Measurements from ENCODE around the gene KBTBD13. TPM values are rescaled to one million over a fixed set of nuclear protein-coding genes. Genes with fewer than 3 reads are reported as not detected.

KBTBD13 gene
- total RNA-seq: not detected
- polyA plus RNA-seq: not detected
- long read RNA-seq, donor 1: 0 reads
- long read RNA-seq, donor 2, partial matches to known transcripts: 0 of 1 reads
- long read RNA-seq, donor 2, other reads (novel, unspliced or antisense): 0 of 1 reads

DNA sequence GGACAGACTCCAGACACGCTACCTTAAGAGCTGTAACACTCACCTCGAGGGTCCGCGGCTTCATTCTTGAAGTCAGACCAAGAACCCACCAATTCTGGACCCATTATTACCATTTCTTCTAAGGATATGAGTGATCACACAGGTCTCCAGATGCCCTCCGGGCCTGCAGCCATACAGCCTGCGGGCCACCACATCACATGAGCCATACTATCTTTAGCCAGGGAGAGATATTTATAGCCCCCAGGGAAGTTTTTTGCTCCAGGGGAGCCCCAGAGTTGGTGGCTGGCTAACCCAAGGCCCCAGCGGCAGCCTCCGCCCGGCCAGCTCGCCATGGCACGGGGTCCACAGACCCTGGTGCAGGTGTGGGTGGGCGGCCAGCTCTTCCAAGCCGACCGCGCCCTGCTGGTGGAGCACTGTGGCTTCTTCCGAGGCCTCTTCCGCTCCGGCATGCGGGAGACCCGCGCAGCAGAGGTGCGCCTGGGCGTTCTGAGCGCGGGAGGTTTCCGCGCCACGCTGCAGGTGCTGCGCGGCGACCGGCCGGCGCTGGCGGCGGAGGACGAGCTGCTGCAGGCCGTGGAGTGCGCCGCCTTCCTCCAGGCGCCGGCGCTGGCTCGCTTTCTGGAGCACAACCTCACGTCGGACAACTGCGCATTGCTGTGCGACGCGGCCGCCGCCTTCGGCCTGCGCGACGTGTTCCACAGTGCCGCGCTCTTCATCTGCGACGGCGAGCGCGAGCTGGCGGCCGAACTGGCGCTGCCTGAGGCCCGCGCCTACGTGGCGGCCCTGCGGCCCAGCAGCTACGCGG lies at the start of gene KBTBD13:
TSS of gene KBTBD13 (plus strand) at position 261 of the 805 bp plus-strand sequence. CDS start at position 331, 70 bp downstream.
- H3K27ac ChIP-seq: no peak within 1 kb of the TSS
- WGBS, 5 donors: 80 to 90% (median 86%) methylated on average over 51 to 73 of the region's 73 CpGs
- DNase-seq: no peak
- H3K9me3 ChIP-seq: no peaks in the 10 kb centered on the region
- peak within 1 kb of the TSS in 1 of 8 donors; percentile 38 for H3K4me3 ChIP-seq
- TF ChIP-seq POLR2AphosphoS5 (IDR thresholded peaks at IDR 0.05): no peak
- no peak for TF ChIP-seq POLR2A (IDR thresholded peaks at IDR 0.05)
- TF ChIP-seq, protein P1, sequence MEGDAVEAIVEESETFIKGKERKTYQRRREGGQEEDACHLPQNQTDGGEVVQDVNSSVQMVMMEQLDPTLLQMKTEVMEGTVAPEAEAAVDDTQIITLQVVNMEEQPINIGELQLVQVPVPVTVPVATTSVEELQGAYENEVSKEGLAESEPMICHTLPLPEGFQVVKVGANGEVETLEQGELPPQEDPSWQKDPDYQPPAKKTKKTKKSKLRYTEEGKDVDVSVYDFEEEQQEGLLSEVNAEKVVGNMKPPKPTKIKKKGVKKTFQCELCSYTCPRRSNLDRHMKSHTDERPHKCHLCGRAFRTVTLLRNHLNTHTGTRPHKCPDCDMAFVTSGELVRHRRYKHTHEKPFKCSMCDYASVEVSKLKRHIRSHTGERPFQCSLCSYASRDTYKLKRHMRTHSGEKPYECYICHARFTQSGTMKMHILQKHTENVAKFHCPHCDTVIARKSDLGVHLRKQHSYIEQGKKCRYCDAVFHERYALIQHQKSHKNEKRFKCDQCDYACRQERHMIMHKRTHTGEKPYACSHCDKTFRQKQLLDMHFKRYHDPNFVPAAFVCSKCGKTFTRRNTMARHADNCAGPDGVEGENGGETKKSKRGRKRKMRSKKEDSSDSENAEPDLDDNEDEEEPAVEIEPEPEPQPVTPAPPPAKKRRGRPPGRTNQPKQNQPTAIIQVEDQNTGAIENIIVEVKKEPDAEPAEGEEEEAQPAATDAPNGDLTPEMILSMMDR (IDR thresholded peaks at IDR 0.05 in 8 of 11, conservative IDR thresholded peaks at IDR 0.05 in 3 of 11): no peak
- H3K4me1 ChIP-seq: peaks cover 3 to 22% (median 10%) of the 10 kb centered on the region in 6 donors
- H3K36me3 ChIP-seq: no peaks in the 10 kb centered on the region
- H3K27me3 ChIP-seq (replicated peaks in 1 of 7): peaks cover 0 to 43% (median 17%) of the 10 kb centered on the region in 7 donors
- intact Hi-C loops (cut with DNase I; ENCODE audit: low total_unique reads): no loop called here

DNA sequence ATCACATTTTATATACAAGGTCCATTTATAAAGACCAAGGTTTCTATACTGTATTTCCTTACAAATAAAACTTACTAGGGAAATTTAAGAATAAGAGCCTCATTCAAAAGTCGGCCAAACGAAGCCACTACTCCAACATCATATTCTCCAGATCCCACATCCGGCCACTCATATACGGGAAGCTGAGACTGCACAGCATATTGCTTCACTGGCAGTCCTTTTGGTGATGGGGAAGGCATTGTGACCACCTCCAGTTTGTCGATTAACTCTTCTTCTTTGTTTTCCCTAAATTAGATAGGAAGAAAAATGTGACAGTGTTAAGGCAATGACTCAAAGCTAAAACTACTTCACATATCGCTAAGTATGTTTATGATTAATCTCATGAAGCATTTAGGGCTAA lies 49.8 kb upstream of the KBTBD13 start:
- TF ChIP-seq POLR2A (IDR thresholded peaks at IDR 0.05) (no peak), POLR2AphosphoS5 (IDR thresholded peaks at IDR 0.05) (no peak)
- TF ChIP-seq, protein P1 (IDR thresholded peaks at IDR 0.05 in 8 of 11, conservative IDR thresholded peaks at IDR 0.05 in 3 of 11): no peak
- Histone ChIP-seq H3K27me3 (replicated peaks in 1 of 7) (no peaks in the 10 kb centered on the region), H3K27ac (no peak overlapping the region), H3K36me3 (peaks cover 0 to 52% (median 31%) of the 10 kb centered on the region in 6 donors), H3K4me1 (peaks cover 10 to 32% (median 17%) of the 10 kb centered on the region in 6 donors), H3K4me3 (no peak overlapping the region), H3K9me3 (no peaks in the 10 kb centered on the region)
- intact Hi-C loops (cut with DNase I; ENCODE audit: low total_unique reads): no loop called here
- DNase-seq: no peak
- 87 to 93% (median 90%) methylated on average over 6 of the region's 6 CpGs for WGBS, 5 donors

DNA sequence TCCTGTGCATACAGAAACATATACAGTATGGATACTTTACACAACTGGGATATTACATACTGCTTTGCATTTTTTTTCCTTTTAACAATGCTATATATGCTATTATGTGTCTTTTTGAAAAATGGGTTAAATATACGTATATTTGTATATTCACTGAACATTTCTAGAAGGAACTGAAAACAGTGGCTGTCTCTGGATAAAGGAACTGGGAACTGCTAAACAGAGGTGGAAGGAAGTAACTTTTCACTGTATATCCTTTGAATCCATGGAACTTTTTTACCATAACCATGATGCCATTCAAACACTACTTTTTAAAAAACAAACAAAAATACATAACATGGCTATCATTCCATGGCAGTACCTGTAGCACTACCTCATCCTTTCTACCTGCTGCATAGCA lies 49.0 kb upstream of the KBTBD13 start:
- Histone ChIP-seq H3K4me3 (peak overlapping the region in 4 of 8 donors; percentile 85 to 98 (median 92)), H3K9me3 (no peaks in the 10 kb centered on the region), H3K27ac (peak overlapping the region in 1 of 8 donors; percentile 10), H3K27me3 (replicated peaks in 1 of 7) (no peaks in the 10 kb centered on the region), H3K36me3 (peaks cover 0 to 44% (median 28%) of the 10 kb centered on the region in 6 donors), H3K4me1 (peaks cover 10 to 32% (median 17%) of the 10 kb centered on the region in 6 donors)
- intact Hi-C loops (cut with DNase I; ENCODE audit: low total_unique reads): no loop called here
- no peak for DNase-seq
- WGBS, 5 donors: 42 to 53% (median 51%) methylated on average over 1 of the region's 1 CpG
- no peak for TF ChIP-seq POLR2AphosphoS5 (IDR thresholded peaks at IDR 0.05)
- TF ChIP-seq, protein P1 (IDR thresholded peaks at IDR 0.05 in 8 of 11, conservative IDR thresholded peaks at IDR 0.05 in 3 of 11): no peak

DNA sequence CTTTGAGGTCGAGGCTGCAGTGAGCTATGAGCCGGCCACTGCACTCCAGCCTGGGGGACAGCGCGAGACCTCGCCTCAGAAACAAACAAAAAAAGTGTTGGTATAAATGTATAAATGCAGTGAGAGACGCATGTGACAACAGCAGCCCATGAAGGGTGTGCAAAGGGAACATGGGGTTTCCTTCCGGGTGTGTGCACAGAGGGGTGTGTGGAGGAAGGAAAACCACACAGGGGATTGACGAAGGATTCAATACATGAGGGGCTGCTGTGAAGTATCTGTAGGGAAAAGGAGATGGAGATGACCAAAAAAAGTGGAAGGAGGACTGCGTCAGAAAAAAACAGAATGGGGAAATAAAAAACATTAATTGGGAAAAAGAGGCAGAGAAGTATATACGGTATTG lies 48.2 kb upstream of the KBTBD13 start:
- Histone ChIP-seq H3K27ac (peak overlapping the region in 4 of 8 donors; percentile 10 to 89 (median 78)), H3K36me3 (peaks cover 0 to 37% (median 25%) of the 10 kb centered on the region in 6 donors), H3K9me3 (no peaks in the 10 kb centered on the region), H3K4me3 (peak overlapping the region; percentile 77 to 98 (median 93)), H3K4me1 (peaks cover 10 to 37% (median 25%) of the 10 kb centered on the region in 6 donors), H3K27me3 (replicated peaks in 1 of 7) (no peaks in the 10 kb centered on the region)
- DNase-seq: no peak
- WGBS, 5 donors: 25 to 33% (median 27%) methylated on average over 10 of the region's 10 CpGs
- intact Hi-C loops (cut with DNase I; ENCODE audit: low total_unique reads): no loop called here
- TF ChIP-seq, protein P1 (IDR thresholded peaks at IDR 0.05 in 8 of 11, conservative IDR thresholded peaks at IDR 0.05 in 3 of 11): no peak
- TF ChIP-seq POLR2A (IDR thresholded peaks at IDR 0.05): no peak
- no peak for TF ChIP-seq POLR2AphosphoS5 (IDR thresholded peaks at IDR 0.05)

All from spleen (tissue), 13 donors.